ENCODE results near the gene OSBPL1A. TPM values are rescaled to one million over a fixed set of nuclear protein-coding genes. Genes with fewer than 3 reads are reported as not detected.

Gene OSBPL1A
- total RNA-seq, 1 experiment from 2014 or later, result 53.1 TPM

GRCh38 chr18:24187049-24187448 lies 210.6 kb downstream of the OSBPL1A start:
- TF ChIP-seq E2F4 (CRISPR knock-in tag; IDR thresholded peaks at IDR 0.05; ENCODE audit: borderline replicate concordance, low read depth) (no peak), ZNF263 (CRISPR knock-in tag; IDR thresholded peaks at IDR 0.05; ENCODE audit: low read depth) (no peak), ZNF396 (CRISPR knock-in tag; IDR thresholded peaks at IDR 0.05; ENCODE audit: borderline replicate concordance) (no peak), NFYB (CRISPR knock-in tag; conservative IDR thresholded peaks at IDR 0.05; ENCODE audit: low read depth) (no peak), ZNF671 (CRISPR knock-in tag; IDR thresholded peaks at IDR 0.05) (no peak), CDX4 (CRISPR knock-in tag; IDR thresholded peaks at IDR 0.05; ENCODE audit: borderline replicate concordance) (no peak)
- TF ChIP-seq, protein P1, sequence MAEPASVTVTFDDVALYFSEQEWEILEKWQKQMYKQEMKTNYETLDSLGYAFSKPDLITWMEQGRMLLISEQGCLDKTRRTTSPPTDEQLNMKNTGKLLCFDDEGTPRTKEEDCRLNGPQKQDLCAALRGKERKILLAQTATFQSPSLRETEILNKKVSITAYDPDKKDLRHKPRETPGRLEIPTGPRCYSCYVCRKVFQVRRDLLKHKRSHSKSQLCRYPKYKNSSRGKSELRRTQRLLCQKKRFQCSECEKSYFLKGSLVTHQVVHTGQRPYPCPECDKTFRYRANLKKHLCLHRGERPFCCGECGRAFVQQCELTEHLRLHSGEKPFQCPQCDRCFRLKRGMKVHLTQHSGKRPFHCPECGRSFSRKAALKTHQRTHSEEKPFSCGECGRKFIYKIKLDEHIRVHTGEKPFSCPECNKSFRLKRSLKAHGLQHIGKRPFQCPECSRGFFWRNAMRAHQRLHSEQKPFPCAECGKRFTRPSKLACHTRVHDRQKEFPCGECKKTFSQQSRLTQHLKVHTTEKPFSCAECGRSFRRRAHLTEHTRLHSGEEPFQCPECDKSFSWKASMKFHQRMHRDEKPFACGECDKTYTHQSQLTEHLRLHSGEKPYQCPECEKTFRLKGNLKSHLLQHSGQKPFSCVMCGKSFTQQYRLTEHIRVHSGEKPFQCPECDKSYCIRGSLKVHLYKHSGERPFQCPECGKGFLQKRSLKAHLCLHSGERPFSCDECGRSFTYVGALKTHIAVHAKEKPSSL (CRISPR knock-in tag; conservative IDR thresholded peaks at IDR 0.05), result no peak
- TF ChIP-seq, protein P2, sequence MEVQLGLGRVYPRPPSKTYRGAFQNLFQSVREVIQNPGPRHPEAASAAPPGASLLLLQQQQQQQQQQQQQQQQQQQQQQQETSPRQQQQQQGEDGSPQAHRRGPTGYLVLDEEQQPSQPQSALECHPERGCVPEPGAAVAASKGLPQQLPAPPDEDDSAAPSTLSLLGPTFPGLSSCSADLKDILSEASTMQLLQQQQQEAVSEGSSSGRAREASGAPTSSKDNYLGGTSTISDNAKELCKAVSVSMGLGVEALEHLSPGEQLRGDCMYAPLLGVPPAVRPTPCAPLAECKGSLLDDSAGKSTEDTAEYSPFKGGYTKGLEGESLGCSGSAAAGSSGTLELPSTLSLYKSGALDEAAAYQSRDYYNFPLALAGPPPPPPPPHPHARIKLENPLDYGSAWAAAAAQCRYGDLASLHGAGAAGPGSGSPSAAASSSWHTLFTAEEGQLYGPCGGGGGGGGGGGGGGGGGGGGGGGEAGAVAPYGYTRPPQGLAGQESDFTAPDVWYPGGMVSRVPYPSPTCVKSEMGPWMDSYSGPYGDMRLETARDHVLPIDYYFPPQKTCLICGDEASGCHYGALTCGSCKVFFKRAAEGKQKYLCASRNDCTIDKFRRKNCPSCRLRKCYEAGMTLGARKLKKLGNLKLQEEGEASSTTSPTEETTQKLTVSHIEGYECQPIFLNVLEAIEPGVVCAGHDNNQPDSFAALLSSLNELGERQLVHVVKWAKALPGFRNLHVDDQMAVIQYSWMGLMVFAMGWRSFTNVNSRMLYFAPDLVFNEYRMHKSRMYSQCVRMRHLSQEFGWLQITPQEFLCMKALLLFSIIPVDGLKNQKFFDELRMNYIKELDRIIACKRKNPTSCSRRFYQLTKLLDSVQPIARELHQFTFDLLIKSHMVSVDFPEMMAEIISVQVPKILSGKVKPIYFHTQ (CRISPR knock-in tag; IDR thresholded peaks at IDR 0.05), result no peak
- no peak overlapping the region for H3K4me3 Mint-ChIP-seq
- H3K27me3 Mint-ChIP-seq (ENCODE audit: low read depth), result no peaks in the 10 kb centered on the region
- CTCF ChIA-PET, result interaction anchor here (0.6 to 6.0 kb wide), 4 partner anchors 10 to 302 kb away, joined by 3 to 50 read pairs (median 4); partner anchors contain the start of gene OSBPL1A
- H3K9me3 Mint-ChIP-seq, result no peaks in the 10 kb centered on the region
- H3K36me3 Mint-ChIP-seq, result peaks cover 2% of the 10 kb centered on the region; the same call in 1 of the 2 replicates
- POLR2A ChIA-PET, result no interaction called here
- no peak for DNase-seq (ENCODE audit: low spot score)
- H3K27ac Mint-ChIP-seq, result no peak overlapping the region
- no peak for ATAC-seq
- peaks cover 21% of the 10 kb centered on the region for H3K4me1 Mint-ChIP-seq

DNA sequence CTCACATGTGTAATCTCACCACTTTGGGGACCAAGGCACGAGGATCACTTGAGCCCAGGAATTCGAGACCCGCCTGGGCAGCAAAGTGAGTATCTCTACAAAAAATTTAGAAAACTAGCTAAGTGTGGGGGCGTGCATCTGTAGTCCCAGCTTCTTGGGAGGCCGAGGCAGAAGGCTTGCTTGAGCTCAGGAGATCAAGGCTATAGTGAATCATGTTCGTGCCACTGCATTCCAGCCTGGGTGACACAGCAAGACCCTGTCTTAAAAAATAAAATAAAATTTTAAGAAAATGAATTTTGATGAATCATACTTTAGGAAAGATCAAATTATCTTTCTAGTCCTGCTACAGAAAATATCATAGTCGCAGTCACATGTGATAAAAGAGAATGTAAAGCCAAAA lies 211.8 kb downstream of the OSBPL1A start:
- peaks cover 4% of the 10 kb centered on the region; the same call in 1 of the 2 replicates for H3K36me3 Mint-ChIP-seq
- no peak for DNase-seq (ENCODE audit: low spot score)
- no peak for ATAC-seq
- CTCF ChIA-PET, result interaction anchor here (2.0 kb wide), 1 partner anchor 9 kb away, joined by 15 read pairs; no protein-coding TSS in a partner anchor
- H3K4me1 Mint-ChIP-seq, result peaks cover 30% of the 10 kb centered on the region
- H3K27ac Mint-ChIP-seq, result no peak overlapping the region
- H3K9me3 Mint-ChIP-seq, result no peaks in the 10 kb centered on the region
- H3K4me3 Mint-ChIP-seq, result no peak overlapping the region
- POLR2A ChIA-PET, result no interaction called here
- TF ChIP-seq ZNF219 (CRISPR knock-in tag; IDR thresholded peaks at IDR 0.05; ENCODE audit: borderline replicate concordance) (no peak), RORB (CRISPR knock-in tag; IDR thresholded peaks at IDR 0.05) (no peak), IRF2 (CRISPR knock-in tag; IDR thresholded peaks at IDR 0.05; ENCODE audit: borderline replicate concordance, low read depth) (no peak), ESRRA (CRISPR knock-in tag; IDR thresholded peaks at IDR 0.05; ENCODE audit: borderline replicate concordance) (no peak), FOXJ3 (CRISPR knock-in tag; IDR thresholded peaks at IDR 0.05; ENCODE audit: borderline replicate concordance) (no peak)
- TF ChIP-seq, protein P3, sequence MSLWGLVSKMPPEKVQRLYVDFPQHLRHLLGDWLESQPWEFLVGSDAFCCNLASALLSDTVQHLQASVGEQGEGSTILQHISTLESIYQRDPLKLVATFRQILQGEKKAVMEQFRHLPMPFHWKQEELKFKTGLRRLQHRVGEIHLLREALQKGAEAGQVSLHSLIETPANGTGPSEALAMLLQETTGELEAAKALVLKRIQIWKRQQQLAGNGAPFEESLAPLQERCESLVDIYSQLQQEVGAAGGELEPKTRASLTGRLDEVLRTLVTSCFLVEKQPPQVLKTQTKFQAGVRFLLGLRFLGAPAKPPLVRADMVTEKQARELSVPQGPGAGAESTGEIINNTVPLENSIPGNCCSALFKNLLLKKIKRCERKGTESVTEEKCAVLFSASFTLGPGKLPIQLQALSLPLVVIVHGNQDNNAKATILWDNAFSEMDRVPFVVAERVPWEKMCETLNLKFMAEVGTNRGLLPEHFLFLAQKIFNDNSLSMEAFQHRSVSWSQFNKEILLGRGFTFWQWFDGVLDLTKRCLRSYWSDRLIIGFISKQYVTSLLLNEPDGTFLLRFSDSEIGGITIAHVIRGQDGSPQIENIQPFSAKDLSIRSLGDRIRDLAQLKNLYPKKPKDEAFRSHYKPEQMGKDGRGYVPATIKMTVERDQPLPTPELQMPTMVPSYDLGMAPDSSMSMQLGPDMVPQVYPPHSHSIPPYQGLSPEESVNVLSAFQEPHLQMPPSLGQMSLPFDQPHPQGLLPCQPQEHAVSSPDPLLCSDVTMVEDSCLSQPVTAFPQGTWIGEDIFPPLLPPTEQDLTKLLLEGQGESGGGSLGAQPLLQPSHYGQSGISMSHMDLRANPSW (CRISPR knock-in tag; conservative IDR thresholded peaks at IDR 0.05; ENCODE audit: low read depth), result no peak
- no peaks in the 10 kb centered on the region for H3K27me3 Mint-ChIP-seq (ENCODE audit: low read depth)

Measured in WTC11 (cell line).